DMS153 treated with DMSO at 0.1 percent for 48 hours (cell line): ENCODE data around the gene FREM1.

Experiments used
- DNase-seq: peaks from one replicate; lab custom pipeline; 2025; ENCODE audit not compliant: unreplicated experiment; lab: John Stamatoyannopoulos, UW

FREM1 gene

DNA sequence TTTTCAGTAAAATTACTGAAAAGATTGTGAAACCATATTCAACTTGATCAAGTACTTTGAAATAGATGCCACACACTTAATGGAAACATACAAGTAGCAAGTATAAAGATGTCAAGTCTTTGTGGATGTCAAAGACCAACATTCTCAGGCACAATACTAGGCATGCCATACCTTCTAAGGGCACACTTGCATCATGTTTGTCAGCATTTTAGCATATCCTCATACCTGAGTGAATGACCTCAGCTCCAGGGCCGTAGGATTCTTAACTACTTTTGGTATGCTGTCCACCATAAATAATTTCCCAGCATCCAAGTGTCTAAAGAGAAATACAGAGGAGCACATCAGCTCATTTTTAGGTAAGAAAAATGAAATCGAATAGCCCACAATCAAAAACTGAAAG is 86.4 kb downstream of the FREM1 start:
- DNase-seq: no peak

DNA sequence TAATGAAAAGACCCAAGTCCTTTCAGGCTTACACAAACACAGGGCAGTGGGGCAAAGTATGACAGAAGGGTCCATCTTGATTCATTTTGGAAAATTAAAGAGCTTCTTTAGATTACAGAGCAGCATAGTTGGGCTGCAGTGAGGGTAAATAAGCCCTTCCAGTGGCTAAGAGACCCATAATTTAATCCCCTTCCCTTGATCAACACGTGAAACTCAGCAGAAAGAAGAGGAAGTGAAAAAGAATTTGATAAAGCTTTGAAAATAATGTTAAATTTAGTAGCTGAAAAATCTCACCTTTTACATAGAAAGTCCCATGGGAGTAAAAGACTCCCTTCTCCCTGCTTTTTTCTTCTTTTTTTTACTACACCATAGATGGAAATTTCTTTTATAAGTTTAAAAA is 87.6 kb downstream of the FREM1 start:
- no peak for DNase-seq

DNA sequence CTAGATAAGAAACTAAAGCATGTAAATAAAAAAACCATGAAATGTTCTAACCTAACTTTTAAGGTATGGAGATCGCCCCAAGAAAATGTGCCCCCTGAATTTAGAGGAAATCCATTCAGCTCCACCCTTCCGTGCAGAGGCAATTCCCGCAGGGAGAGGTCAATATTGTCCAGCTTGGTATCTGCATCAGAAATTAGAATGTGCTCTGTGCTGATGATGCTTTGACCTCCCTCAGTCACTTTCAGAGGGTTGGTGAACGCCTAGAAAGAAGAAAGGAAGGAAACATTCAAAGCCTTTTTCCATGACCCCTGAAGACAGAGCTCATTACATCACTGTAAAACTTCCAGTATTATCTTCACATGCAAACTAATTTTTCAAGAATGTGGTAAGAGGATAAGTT is 91.0 kb downstream of the FREM1 start:
- no peak for DNase-seq

DNA sequence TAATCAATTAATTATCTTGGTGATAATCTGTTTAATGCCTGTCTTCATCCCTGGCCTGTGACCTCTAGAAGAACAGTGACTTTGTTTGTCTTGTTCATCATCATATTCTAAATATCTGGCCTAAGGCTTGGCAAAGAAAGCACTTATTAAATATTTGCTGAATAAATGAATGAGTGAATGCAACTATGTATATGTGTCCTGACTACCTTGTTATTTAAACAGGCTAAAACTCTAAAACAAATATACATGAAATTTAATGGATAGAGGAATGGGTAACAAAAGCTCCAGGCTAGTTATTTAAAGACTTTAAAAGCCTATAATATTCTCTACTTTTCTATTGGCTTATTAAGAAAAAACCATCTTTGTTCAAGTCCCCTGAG is 96.0 kb downstream of the FREM1 start:
- no peak for DNase-seq

- no peak for DNase-seq
Observed at GRCh38 chr9:14813336-14814248, 96.6 kb downstream of the FREM1 start.

GRCh38 chr9:14812806-14813205 is 97.4 kb downstream of the FREM1 start:
- no peak for DNase-seq

DNA sequence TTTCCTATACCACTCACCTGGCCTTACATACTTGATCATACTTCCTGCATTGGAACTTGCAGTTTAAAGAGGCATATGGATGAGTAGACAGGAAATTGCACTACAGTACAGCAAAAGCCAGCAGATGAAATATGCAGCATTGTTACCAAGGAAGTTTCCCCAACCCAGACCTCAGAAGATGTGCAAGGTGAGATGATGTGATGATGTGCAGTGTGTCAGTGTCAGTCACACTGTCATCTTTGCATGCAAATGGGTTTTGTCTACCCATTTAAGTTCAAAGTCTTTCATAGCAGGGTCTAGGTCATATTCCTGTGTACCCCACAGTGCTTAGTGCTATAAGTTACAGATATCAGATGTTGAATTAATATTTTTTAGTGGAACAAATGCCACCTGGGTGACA is 98.4 kb downstream of the FREM1 start:
- DNase-seq: no peak

GRCh38 chr9:14806941-14807520 is 103.2 kb downstream of the FREM1 start:
- DNase-seq: no peak

DNA sequence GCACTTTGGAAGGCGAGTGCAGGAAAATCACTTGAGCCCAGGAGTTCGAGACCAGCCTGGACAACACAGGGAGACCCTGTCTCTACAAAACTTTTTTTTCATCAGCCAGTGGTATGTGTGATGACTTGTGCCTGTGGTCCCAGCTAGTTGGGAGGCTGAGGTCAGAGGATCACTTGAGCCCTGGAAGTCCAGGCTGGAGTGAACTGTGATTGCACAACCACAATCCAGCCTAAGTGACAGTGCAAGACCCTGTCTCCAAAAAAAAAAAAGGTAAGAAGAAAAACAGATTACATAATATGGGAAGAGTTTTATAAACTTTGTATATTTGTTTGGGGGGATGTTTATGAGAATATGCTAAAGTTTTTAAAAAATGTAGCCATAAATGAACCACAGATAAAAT is 111.2 kb downstream of the FREM1 start:
- DNase-seq: no peak

DNA sequence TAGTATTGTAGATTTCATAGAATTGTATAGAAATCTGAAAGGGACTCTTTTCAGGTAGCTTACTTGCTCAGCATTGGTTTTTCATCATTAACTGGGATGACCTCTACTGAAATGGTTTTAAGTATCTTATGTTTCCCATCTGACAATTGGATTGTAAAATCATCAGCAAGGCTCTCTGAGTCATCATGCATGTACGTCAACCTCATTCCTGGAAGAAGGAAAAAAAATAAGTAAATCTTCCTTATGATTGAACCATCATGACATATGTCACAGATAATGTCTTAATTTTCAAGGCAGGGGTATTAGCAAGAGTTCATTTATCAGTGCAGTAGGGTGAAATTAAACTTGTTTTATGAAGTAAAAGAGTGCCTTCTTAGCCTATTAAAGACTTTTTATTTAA is 112.8 kb downstream of the FREM1 start:
- DNase-seq: no peak

GRCh38 chr9:14793389-14793788 is 116.8 kb downstream of the FREM1 start:
- no peak for DNase-seq

DNA sequence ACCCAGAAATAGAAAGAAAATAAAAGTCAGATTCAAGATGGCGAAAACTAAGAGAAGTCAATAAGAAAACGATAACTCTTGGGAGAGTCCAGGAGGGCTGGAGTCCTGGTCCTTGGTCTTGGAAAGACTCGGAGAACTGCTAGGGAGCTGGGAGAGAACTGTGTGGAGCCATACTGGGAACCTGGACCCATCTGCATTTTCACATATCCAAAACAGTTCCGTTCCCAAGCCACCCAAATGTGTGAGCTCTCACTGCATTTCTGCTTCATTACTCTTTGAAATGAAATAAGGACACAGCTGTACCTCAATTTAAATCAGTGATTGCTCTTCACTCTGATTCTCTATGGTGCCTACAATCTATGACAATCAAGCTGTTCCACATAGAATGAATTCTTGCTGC is 119.6 kb downstream of the FREM1 start:
- DNase-seq: no peak

- no peak for DNase-seq
Observed at GRCh38 chr9:14788846-14789245, 121.4 kb downstream of the FREM1 start.

GRCh38 chr9:14783358-14783757 is 126.9 kb downstream of the FREM1 start:
- DNase-seq: no peak

GRCh38 chr9:14782286-14783051 is 127.8 kb downstream of the FREM1 start:
- no peak for DNase-seq

DNA sequence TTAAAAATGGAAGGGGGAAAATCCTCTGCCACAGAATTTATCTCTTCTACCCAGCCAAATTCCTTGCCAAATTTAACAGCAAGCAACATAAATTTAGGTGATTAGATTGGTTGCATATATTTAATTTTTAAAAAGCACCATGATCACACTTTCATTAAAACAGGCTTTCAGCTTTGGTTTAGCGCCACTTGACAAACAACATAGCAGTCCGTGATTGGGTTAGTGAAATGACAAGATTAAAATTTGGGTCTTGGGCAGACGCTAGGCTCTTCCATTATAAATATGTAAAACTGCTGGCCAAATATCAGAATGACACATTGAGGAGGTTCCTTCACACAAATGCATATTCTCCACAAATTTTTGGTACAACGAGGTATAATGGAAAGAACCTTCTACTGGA is 129.5 kb downstream of the FREM1 start:
- no peak for DNase-seq

GRCh38 chr9:14780251-14780650 is 130.0 kb downstream of the FREM1 start:
- DNase-seq: no peak

GRCh38 chr9:14779566-14780022 is 130.6 kb downstream of the FREM1 start:
- DNase-seq: no peak

- no peak for DNase-seq
Observed at GRCh38 chr9:14778565-14778964, 131.7 kb downstream of the FREM1 start.

- no peak for DNase-seq
Observed at GRCh38 chr9:14775917-14776316, 134.3 kb downstream of the FREM1 start.

GRCh38 chr9:14770592-14770991 is 139.6 kb downstream of the FREM1 start:
- no peak for DNase-seq

GRCh38 chr9:14769230-14769571 is 141.0 kb downstream of the FREM1 start:
- peak; percentile 35 for DNase-seq
